HG03469 (cell line): ENCODE results near the gene CD1C.
A peak's percentile ranks its signal among the peaks of the same experiment; 100 is the strongest.
"Not testable (repeated sequence)": the region's sequence is repeated elsewhere in the genome, so short reads cannot be mapped to it uniquely, and the experiment has no call there.

ENCODE experiments used
- ATAC-seq: cut with Tn5 transposase; IDR thresholded peaks from one replicate; pipeline ENCODE4 v1.9.1; 2021; ENCODE audit warnings: mild to moderate bottlenecking, moderate library complexity, moderate number of reproducible peaks; ENCODE audit not compliant: unreplicated experiment

CD1C gene

DNA sequence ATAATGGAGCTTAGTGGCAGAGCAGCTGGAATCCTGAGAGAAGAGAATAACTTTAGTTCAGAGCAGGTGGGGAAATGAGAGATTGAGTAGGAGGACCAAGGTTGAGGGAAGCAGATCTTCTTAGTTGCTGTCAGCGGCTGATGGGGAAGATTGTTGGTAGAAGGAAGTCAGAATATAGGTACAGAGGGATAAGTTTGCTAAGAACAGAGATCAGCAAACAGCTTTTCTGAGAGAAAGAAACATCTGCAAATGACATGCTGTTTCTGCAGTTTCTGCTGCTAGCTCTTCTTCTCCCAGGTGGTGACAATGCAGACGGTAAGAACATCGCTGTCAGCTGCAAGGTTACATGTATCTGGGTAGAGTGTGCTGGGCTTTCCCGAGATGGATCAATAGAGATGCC lies at the start of gene CD1C:
CD1C (plus strand) TSS at position 113 of the 400 bp plus-strand sequence; CDS start at position 255, 142 bp downstream.
- ATAC-seq, result no peak

DNA sequence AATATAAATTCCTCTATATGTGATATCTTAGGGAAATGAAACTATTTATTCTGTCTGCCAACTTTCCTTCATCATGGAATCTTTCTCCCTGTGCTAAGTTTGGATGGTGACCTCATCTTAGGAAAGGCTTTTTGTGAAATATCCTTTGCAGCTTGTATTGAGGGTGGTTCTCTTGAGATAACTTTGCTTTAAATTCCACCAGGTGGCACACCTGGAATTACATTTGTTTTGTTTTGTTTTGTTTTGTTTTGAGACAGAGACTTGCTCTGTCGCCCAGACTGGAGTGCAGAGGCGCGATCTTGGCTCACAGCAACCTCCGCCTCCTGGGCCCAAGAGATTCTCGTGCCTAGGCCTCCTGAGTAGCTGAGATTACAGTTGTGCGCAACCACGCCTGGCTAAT lies 43.1 kb upstream of the CD1C start:
- no peak for ATAC-seq

DNA sequence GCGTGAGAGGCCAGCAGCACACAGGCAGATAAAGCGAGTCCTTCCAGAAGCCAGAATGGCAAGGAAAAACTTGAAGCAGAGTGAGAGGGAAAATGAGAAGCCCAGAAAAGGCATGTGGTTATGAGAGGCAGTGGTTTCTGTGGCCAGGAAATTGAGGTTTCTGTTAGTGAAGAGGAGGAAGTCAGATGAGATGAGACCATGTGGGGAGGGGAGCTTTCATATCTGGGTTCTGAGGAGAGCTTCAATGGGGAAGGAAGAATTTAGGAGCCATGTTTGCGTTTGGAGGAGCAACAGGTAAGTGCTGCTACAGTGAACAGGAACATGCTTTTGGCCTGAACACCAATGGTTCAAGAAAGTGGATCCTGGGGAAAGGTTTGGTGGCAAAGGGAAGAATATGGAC lies 41.6 kb upstream of the CD1C start:
- peak; percentile 42 for ATAC-seq

DNA sequence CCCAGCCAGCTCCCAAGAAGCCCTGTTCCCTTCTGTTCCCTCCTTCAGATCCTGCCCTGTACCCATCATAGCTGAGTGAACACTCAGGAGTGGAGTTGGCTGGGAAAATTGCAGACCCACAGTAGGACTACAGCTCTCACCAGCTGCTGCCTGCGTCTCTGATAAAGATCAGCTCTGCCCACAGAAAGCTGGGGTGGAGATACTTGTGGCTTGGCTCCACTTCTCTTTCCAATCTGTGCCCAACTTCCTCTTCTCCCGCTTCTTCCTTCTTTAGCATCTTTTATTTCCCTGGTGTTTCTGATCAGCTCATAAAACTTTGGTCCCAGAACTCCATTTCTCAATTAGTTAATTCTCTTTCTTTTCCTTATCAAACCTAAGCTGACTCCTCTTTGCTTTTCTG lies 41.0 kb upstream of the CD1C start:
- no peak for ATAC-seq

DNA sequence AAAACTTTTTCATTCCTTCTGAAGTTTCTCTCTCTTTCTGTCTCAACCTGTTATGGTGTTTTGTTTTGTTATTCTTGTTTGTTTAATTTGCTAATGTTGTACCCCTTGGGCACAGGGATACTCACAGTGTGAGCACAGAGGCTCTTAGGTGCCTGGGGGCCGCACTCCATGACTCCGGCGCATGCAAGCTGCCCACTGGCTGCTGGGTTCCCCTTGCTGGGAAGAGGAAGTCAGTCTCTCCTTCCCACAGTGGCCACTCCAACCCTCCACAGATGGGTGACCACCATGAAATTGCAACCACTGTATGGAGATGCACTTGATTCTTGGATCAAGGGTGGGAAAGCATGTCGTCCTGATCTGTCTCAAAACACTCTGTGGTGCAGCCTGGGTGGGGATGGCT lies 40.1 kb upstream of the CD1C start:
- ATAC-seq, result no peak

DNA sequence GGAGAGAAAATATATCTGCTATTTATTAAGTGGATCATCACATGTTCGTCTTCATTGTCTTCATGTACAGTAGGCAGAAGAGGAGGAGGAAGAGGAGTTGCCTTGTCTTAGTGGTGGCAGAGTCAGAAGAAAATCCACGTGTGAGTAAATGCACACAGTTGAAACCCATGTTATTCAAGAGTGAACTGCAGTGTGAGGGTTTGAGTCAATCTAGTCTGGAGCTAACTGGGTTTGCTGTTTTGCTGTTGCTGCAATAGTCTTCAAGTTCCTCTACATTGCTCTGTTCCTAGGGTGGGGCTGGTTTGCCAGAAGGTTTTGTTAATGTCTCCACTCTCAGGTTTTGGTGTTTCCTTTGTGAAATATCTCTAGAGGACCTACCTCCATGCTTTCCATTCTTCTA lies 38.6 kb upstream of the CD1C start:
- no peak for ATAC-seq

DNA sequence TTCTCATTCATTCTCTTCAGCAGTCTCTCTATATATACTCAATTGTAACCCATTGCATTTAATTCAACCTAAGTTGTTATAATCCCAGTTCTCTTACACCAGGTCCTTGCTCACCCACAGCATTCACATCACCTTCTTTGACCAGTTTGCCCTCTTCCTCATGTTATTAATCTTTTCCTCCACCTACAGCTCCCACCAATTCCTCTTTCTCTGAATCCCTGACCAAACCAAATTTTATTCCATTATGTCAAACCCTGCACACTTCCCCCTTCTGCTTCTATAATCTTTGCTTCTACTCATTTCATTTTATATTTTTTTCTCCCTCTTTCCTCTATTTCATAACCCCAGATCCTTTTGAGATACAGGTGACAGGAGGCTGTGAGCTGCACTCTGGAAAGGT lies 34.1 kb upstream of the CD1C start:
- no peak for ATAC-seq

DNA sequence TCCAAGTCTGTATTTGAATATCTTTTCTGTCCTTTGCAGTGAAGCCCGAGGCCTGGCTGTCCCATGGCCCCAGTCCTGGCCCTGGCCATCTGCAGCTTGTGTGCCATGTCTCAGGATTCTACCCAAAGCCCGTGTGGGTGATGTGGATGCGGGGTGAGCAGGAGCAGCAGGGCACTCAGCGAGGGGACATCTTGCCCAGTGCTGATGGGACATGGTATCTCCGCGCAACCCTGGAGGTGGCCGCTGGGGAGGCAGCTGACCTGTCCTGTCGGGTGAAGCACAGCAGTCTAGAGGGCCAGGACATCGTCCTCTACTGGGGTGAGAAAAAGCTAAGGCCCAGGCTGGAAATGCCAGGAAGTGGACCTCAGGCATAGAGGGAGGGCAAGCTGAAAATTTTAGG lies 33.0 kb upstream of the CD1C start:
- not testable (repeated sequence) for ATAC-seq

DNA sequence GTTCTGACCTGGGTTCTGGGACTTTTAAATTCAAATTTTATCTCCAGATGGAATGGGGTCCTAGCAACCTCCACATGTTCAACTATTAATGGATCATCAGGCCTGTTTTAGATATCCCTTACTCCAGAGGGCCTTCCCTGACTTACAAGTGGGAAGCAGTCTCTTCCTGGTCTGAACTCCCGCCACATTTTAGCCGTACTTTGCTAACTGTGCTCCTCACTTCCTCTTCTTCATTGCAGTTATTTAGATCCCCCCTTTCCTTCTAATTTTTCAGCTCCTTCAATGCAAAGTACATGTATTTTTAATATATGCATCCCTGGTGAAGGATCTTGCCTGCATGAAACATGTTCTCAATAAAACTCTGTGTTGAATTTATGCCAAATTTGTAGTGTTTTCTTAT lies 31.8 kb upstream of the CD1C start:
- no peak for ATAC-seq

DNA sequence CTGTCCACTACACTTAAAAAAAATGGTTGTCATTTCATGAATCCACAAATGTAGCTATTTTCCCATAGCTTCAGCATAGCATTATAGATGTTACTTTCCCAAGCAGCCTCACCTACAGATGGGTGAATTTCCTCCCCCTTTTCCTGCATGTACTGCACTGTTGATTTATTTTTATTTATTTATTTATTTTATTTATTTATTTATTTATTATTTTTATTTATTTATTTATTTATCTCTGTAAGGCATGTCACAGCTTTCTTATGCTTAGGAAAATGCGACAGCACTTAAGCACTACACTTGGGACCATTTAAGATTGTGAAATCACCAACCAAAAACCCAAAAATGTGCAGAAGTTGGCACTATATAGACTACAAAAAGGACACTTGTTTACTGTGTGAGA lies 30.6 kb upstream of the CD1C start:
- ATAC-seq, result no peak

DNA sequence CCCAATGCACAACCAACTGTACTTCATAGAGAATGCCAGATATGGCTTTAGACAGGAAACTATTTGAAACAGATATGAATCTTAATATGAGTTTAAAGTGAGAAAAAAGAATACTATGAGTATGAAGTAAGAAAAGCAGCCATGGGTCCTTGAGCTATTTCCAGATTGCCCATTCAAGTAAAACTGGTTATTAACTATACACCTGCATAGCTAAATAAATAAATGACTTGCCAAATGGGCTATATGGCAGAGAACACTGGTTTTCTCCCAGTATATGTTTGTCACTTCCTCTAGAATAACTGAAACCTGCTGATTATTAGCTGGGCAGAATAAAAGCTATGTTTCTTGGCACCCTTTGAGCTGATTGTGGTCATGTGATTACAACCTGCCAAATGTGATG lies 17.0 kb upstream of the CD1C start:
- no peak for ATAC-seq

DNA sequence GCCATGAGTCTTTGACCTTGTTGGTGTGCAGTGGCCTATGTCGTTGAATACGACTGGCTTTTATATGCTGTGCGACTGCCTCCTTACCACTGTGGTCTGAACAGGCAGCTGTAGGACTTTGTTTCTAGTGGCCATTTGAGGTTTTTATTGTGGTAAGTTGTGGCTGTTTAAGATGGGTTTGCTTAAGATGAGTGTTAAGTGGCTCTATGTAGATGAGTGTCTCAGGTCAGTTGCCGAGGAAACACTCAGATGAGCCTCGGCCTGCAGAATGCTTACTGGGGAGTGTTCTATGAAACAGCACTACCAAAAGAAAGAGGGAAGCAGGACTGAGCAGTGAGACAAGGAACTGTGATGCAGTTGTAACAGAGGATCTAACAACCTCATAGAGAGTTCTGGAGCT lies 14.9 kb upstream of the CD1C start:
- ATAC-seq, result no peak

DNA sequence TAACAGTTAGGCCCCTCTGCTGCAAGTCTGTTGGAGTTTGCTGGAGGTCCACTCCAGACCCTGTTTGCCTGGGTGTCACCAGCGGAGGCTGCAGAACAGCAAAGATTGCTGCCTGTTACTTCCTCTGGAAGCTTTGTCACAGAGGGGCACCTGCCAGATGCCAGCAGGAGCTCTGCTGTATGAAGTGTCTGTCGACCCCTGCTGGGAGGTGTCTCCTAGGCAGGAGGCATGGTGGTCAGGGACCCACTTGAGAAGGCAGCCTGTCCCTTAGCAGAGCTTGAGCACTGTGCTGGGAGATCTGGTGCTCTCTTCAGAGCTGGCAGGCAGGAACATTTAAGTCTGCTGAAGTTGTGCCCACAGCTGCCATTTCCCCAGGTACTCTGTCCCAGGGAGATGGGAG lies 7.3 kb upstream of the CD1C start:
- not testable (repeated sequence) for ATAC-seq

DNA sequence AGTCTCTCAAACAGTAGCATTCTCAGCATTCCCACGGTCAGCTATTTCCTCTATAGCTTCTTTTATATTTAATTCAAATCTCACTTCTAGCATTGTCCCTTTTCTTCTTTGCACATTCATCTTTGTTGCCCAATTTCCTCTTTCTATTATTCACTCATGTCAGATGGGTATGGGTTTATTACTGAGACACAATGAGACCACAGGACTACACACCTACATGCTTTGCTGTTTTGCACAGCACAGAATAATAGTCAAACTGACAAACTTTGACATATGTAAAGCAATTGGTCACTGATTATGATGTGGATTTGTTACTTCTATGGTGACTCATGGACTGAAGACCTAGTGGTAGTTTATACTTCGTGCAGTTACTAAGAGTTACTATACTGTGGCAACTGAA lies 5.8 kb upstream of the CD1C start:
- peak; percentile 56 for ATAC-seq

DNA sequence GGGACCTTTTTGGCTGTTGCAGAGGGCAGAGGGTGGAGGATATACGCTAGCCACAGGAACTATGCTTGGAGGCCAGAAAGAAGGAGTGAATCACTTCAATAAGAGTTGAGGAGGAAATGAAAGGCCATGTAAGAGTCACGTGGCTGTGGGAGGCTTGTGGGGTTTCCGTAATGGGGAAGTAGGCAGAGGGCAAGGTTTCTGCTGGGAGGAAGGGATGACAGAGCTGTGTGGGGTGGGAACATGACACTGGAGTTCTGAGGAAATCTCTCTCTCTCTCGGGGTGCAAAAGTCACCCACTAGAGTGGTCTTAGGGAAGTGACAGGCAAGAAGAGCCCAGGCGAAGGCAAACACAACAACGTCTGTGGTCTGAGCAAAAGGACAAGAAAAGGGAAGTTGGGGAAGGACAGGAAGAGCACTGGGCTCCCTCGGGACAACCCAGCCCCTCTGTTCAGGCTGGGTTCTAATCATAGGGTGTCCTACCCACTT lies 3.9 kb upstream of the CD1C start:
- peak; percentile 50 for ATAC-seq

DNA sequence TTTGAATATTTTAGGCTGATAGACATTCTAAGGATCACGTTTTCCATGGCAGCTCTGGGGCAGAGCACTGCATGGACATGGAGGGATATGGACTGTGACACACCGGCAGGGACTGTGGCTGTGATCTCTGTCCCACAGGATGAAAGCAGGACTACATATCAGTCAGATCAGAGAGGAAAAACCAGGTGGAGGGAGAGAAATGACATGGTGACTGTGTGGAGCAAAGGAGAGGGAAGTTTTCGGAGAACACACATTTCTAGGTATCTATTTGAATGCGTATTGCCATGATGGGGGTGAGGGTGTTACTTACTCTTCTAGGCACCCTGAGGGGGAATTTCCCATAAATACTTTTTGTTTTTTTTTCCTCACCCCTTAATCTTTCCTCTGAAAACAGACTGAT lies 3.2 kb upstream of the CD1C start:
- no peak for ATAC-seq

DNA sequence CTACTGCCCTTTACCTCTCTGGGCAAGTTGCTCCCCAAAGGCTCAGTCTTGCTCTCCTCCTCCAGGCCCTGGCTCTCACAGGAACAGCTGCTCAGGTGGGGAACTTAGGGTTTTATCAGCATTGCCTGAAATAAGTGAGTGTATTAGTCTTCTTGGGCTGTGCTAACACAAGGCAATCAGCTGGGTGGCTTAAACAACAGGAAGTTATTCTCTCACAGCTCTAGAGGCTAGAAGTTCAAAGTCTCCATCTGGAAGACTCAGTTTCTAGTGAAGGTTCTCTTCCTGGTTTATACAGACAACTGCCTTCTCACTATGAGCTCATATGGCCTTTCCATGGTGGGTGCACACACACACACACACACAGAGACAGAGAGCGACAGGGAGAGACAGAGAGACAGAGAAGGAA lies 2.8 kb upstream of the CD1C start:
- ATAC-seq, result no peak

DNA sequence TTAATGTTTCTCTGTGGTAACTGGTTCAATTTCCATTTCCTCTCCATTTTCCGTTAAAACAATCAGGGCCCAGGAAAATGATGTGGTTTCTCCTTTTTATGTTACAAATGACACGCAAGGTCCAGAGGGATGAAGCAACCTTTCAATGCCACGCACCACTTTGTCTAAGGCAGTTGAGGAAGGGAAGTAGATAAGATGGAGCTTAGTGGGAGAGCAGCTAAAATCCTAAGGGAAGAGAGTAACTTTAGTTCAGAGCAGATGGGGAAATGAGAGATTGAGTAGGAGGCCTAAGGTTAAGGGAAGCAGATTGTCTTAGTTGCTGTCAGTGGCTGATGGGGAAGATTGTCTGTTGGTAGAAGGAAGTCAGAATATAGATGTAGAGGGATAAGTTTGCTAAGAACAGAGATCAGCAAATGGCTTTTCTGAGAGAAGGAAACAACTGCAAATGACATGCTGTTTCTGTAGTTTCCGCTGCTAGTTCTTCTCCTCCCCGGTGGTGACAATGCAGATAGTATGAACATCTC lies 660 bp downstream of the CD1C start:
- no peak for ATAC-seq

DNA sequence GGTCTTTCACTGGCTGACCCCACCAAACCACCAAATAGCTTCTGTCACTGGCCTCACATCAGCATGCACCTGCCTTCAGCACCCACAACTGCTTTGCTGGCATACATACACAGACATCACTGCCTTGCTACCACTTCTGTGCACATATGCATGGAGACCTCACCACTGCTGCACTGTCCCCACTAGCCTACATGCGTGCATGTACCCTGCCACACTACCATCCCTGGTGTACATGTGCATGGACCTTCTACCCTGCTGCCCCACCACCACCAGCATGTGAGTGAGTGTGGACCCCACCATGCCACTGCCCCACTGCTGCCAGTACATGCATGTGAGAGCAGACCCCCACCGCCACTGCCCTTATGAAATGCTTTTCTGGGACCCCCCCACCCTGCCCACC lies 6.1 kb downstream of the CD1C start:
- ATAC-seq, result no peak

DNA sequence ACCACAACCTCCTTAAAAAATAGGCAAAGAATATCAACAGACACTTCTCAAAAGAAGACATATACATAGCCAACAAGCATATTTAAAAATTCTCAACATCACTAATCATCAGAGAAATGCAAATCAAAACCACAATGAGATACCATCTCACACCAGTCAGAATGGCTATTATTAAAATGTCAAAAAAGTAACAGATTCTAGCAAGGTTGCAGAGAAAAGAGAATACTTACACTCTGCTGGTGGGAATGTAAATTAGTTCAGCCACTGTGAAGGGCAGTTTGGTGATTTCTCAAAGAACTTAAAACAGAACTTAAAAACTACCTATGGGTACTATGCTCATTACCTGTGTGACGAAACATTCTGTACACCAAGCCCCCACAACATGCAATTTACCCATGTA lies 20.9 kb downstream of the CD1C start:
- no peak for ATAC-seq

DNA sequence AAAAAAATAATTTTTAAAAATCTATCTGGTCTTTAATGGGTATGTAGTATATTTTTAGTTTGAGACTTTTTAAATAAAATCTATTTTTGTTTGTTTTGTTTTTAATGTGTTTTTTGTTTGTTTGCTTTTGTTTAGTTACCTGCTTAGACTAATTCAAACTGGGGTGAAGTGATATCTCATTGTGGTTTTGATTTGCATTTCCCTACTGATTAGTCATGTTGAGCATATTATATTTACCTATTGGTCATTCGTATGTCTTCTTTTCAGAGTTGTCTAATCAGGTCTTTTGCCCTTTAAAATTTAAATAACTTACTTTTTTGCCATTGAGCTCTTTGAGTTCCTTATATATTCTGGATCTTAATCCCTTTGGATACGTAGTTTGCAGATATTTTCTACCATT lies 21.3 kb downstream of the CD1C start:
- no peak for ATAC-seq

DNA sequence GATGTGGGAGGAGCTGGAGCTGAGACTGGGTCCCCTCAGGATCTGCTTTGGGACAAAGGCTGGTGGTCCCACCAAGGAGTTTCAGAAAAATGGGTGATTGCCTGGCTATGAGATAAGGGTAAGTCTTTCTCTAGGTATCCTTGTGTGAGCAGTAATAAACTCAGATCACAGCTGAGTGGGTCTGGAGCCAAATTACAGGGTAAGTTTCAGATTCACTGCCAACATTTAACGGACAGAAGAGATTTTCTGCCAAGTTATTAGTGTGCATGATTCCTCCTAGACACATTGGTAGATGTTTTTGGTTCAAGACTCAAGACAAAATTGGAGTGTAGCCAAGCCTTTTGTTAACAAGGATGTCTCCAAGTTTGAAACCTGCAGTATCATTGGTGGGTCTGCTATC lies 34.1 kb downstream of the CD1C start:
- no peak for ATAC-seq

DNA sequence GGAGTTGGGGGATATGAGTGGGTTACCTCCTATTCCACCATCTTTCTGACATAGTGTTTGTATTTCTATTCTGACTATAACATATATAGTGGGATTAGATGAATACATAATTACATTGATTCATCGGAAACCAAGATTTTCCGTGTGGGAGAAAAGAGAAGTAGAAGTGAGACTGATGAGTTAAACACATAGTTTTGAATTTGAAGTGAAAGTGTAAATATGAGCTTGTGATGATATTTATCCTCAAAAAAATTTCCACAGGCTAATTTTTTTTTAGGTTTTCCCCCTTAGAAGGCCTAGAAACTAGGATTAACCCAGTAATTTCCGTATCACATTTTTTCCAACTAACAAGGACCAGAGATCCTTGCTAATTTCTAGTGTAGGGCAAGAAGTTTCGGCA lies 34.7 kb downstream of the CD1C start:
- no peak for ATAC-seq

DNA sequence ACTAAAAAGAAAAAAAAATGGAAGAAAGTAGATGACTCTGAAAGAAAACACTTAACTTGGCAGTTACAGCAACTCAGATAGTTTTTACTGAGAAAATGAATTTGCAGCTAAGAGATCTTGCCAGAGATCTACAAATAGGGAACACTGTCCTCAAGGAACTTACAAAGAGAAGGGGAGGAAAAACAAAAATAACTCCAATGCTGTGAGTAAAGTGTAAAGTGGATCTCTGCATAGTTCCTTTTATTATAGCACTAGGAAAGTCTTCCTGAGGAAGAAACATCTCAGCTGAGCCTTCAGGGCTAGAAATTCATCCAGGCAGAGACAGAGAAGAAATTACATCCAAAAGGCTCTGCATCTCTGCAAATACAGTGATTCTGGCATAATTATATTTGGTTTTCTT lies 37.8 kb downstream of the CD1C start:
- no peak for ATAC-seq
